Lung (tissue), 12 donors: ENCODE measurements around the gene IP6K3. TPM values are rescaled to one million over a fixed set of nuclear protein-coding genes. Genes with fewer than 3 reads are reported as not detected.

Experiments
- ATAC-seq: fragments of 200-7000 bp; cut with Tn5 transposase; one replicate; pipeline ENCODE4 v1.9.1; 2020; ENCODE audit warnings: moderate number of reproducible peaks; ENCODE audit not compliant: insufficient read depth, low FRiP score
- DNase-seq, 3 donors: peaks; one replicate each; pipeline ENCODE4 v3.0.0-alpha.2; 2013 to 2017
- H3K27ac ChIP-seq, 2 donors: one replicate each; pipeline ENCODE4 v1.5.1; 2013; ENCODE audit warnings: mild to moderate bottlenecking in 2 of 2, moderate library complexity in 2 of 2, control low read depth in 1 of 2, inconsistent platforms in 1 of 2, low read depth in 1 of 2, low read length in 1 of 2
- H3K27me3 ChIP-seq, 3 donors: one replicate each; pipeline ENCODE4 v1.5.1; 2013; ENCODE audit warnings: low read length in 2 of 3; ENCODE audit not compliant: control insufficient read depth in 3 of 3, insufficient read depth in 3 of 3
- H3K36me3 ChIP-seq, 4 donors: one replicate each; pipeline ENCODE4 v1.5.1; 2013; ENCODE audit warnings: low read length in 4 of 4, mild to moderate bottlenecking in 1 of 4, moderate library complexity in 1 of 4; ENCODE audit not compliant: control insufficient read depth in 4 of 4, insufficient read depth in 4 of 4
- H3K4me1 ChIP-seq, 5 donors: one replicate each; pipeline ENCODE4 v1.5.1; 2013; ENCODE audit warnings: low read length in 5 of 5, mild to moderate bottlenecking in 2 of 5, moderate library complexity in 1 of 5; ENCODE audit not compliant: control insufficient read depth in 5 of 5, insufficient read depth in 5 of 5
- H3K4me3 ChIP-seq: one replicate; pipeline ENCODE4 v1.5.1; 2013; ENCODE audit warnings: mild to moderate bottlenecking, control low read depth, moderate library complexity
- H3K9ac ChIP-seq, 2 donors: one replicate each; pipeline ENCODE4 v1.5.1; 2013; ENCODE audit warnings: low read length in 2 of 2, control low read depth in 1 of 2; ENCODE audit not compliant: insufficient read depth in 1 of 2
- H3K9me3 ChIP-seq, 4 donors: one replicate each; pipeline ENCODE4 v1.5.1; 2013; ENCODE audit warnings: low read length in 3 of 4, mild to moderate bottlenecking in 1 of 4, moderate library complexity in 1 of 4; ENCODE audit not compliant: control insufficient read depth in 4 of 4, insufficient read depth in 3 of 4
- WGBS, 2 donors: extraction: QIAGEN DNeasy Blood & Tissue Kit; methylation state at CpG; one replicate each; pipeline ENCODE4 v1.1.7; 2013; 5-methylcytosine and 5-hydroxymethylcytosine counted together
- polyA plus RNA-seq, 2 donors: library from polyadenylated mRNA; stranded (reverse); fragments of 200-250 nt; gene quantifications; one replicate each; pipeline ENCODE4 v1.2.1, GENCODE V29; 2013
- total RNA-seq, 2 donors: library from RNA; depleted of rRNA in 1 of 2; stranded (reverse); fragments of >200 nt in 1 of 2; gene quantifications; one replicate each; pipeline ENCODE4 v1.2.1, GENCODE V29; 2014 to 2021
- TF ChIP-seq, protein P1 (sequence below): IDR thresholded peaks from 2 replicates; pipeline ENCODE4 v1.5.1; 2012; ENCODE audit warnings: mild to moderate bottlenecking; ENCODE audit errors: control extremely low read depth, extremely low read depth
- donor health status: control.
- donor health status: control.
- donor health status: Bipolar disorder and iron deficiency.
- donor health status: healthy.
- donor health status: DM: yes; HTN: yes; CAD: no.

The IP6K3 gene
- total and polyA plus RNA-seq, 4 donors, result 1.3 to 3.9 (median 2.5) TPM

- WGBS, 2 donors, result 51 to 65% methylated on average over 7 of the region's 7 CpGs
- Histone ChIP-seq H3K27ac (peak overlapping the region in 1 of 2 donors; percentile 76), H3K36me3 (no peaks in the 10 kb centered on the region), H3K27me3 (no peaks in the 10 kb centered on the region), H3K4me3 (no peak overlapping the region), H3K9ac (no peak overlapping the region), H3K9me3 (peaks cover 0 to 5% (median 0%) of the 10 kb centered on the region in 4 donors), H3K4me1 (peaks cover 0 to 52% (median 17%) of the 10 kb centered on the region in 5 donors)
- TF ChIP-seq, protein P1, sequence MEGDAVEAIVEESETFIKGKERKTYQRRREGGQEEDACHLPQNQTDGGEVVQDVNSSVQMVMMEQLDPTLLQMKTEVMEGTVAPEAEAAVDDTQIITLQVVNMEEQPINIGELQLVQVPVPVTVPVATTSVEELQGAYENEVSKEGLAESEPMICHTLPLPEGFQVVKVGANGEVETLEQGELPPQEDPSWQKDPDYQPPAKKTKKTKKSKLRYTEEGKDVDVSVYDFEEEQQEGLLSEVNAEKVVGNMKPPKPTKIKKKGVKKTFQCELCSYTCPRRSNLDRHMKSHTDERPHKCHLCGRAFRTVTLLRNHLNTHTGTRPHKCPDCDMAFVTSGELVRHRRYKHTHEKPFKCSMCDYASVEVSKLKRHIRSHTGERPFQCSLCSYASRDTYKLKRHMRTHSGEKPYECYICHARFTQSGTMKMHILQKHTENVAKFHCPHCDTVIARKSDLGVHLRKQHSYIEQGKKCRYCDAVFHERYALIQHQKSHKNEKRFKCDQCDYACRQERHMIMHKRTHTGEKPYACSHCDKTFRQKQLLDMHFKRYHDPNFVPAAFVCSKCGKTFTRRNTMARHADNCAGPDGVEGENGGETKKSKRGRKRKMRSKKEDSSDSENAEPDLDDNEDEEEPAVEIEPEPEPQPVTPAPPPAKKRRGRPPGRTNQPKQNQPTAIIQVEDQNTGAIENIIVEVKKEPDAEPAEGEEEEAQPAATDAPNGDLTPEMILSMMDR, result no peak
- DNase-seq (peak; percentile 56 to 77 (median 67)), ATAC-seq (peak; percentile 63)
Observed at GRCh38 chr6:33761922-33762629, 15.4 kb upstream of the IP6K3 start.

- H3K9me3 ChIP-seq, result no peaks in the 10 kb centered on the region
- H3K27me3 ChIP-seq, result no peaks in the 10 kb centered on the region
- DNase-seq (no peak), ATAC-seq (no peak)
- 80 to 97% methylated on average over 2 of the region's 2 CpGs for WGBS, 2 donors
- TF ChIP-seq, protein P1, result no peak
- peak overlapping the region in 1 of 2 donors; percentile 17 for H3K9ac ChIP-seq
- H3K4me1 ChIP-seq, result peaks cover 0 to 52% (median 17%) of the 10 kb centered on the region in 5 donors
- H3K27ac ChIP-seq, result peak overlapping the region in 1 of 2 donors; percentile 76
- no peaks in the 10 kb centered on the region for H3K36me3 ChIP-seq
- H3K4me3 ChIP-seq, result no peak overlapping the region
Observed at GRCh38 chr6:33761581-33761921, 14.8 kb upstream of the IP6K3 start.

- Histone ChIP-seq H3K36me3 (no peaks in the 10 kb centered on the region), H3K27ac (no peak overlapping the region), H3K27me3 (no peaks in the 10 kb centered on the region), H3K4me3 (no peak overlapping the region), H3K4me1 (peaks cover 0 to 52% (median 17%) of the 10 kb centered on the region in 5 donors), H3K9me3 (no peaks in the 10 kb centered on the region), H3K9ac (no peak overlapping the region)
- TF ChIP-seq, protein P1, result no peak
- DNase-seq, result no peak
- WGBS, 2 donors, result 88 to 92% methylated on average over 9 of the region's 9 CpGs
- no peak for ATAC-seq
Observed at GRCh38 chr6:33759887-33760629, 13.4 kb upstream of the IP6K3 start.
